Dermis blood vessel endothelial cell (primary cell): ENCODE results near the gene COPS9. TPM values are rescaled to one million over a fixed set of nuclear protein-coding genes. Genes with fewer than 3 reads are reported as not detected.
A peak's percentile ranks its signal among the peaks of the same experiment; 100 is the strongest.

Experiments
- DNase-seq: peaks from one replicate; pipeline ENCODE4 v3.0.0; 2010
- total RNA-seq: library from RNA; depleted of rRNA; stranded (reverse); fragments of >200 nt; gene quantifications from 2 replicates; pipeline ENCODE4 v1.2.3, GENCODE V29; 2014

COPS9 gene
- total RNA-seq, 1 donor from 2014 or later, result 98.9 TPM

- no peak for DNase-seq
These were observed 11.3 kb upstream of the COPS9 start for GRCh38 chr2:240147382-240147781.

- no peak for DNase-seq
These were observed 10.6 kb upstream of the COPS9 start for GRCh38 chr2:240146627-240147278.

- DNase-seq, result no peak
These were observed 10.0 kb upstream of the COPS9 start for GRCh38 chr2:240146141-240146561.

GRCh38 chr2:240145461-240145860 lies 9.4 kb upstream of the COPS9 start:
- DNase-seq, result no peak

- no peak for DNase-seq
These were observed 8.7 kb upstream of the COPS9 start for GRCh38 chr2:240144649-240145261.

- DNase-seq, result peak; percentile 74
These were observed 7.9 kb upstream of the COPS9 start for GRCh38 chr2:240143801-240144648.

GRCh38 chr2:240143276-240143675 lies 7.2 kb upstream of the COPS9 start:
- DNase-seq, result no peak

- no peak for DNase-seq
These were observed 6.8 kb upstream of the COPS9 start for GRCh38 chr2:240142859-240143258.

GRCh38 chr2:240142256-240142775 lies 6.2 kb upstream of the COPS9 start:
- no peak for DNase-seq

- no peak for DNase-seq
These were observed 5.6 kb upstream of the COPS9 start for GRCh38 chr2:240141736-240142135.

- DNase-seq, result no peak
These were observed 4.8 kb upstream of the COPS9 start for GRCh38 chr2:240140920-240141319.

GRCh38 chr2:240140511-240140910 lies 4.4 kb upstream of the COPS9 start, which contains the start of gene OTOS:
Gene OTOS, minus strand, starts transcription at chr2:240140658. Its CDS starts 332 bp downstream, at chr2:240140326.
- no peak for DNase-seq

GRCh38 chr2:240139666-240140393 lies 3.7 kb upstream of the COPS9 start:
- no peak for DNase-seq

GRCh38 chr2:240139011-240139441 lies 2.9 kb upstream of the COPS9 start:
- no peak for DNase-seq

GRCh38 chr2:240138254-240138984 lies 2.3 kb upstream of the COPS9 start:
- DNase-seq, result no peak

GRCh38 chr2:240137596-240138253 lies 1.6 kb upstream of the COPS9 start:
- DNase-seq, result no peak

- DNase-seq, result no peak
These were observed 677 bp upstream of the COPS9 start for GRCh38 chr2:240136671-240137292.

- DNase-seq, result no peak
These were observed 446 bp downstream of the COPS9 start for GRCh38 chr2:240135706-240136012.

- DNase-seq, result no peak
These were observed 1.1 kb downstream of the COPS9 start for GRCh38 chr2:240134956-240135520.

GRCh38 chr2:240134466-240134865 lies 1.6 kb downstream of the COPS9 start:
- DNase-seq, result no peak

- DNase-seq, result no peak
These were observed 2.7 kb downstream of the COPS9 start for GRCh38 chr2:240133401-240133800.
